ENCODE data around the gene DHRS3. TPM values are rescaled to one million over a fixed set of nuclear protein-coding genes. Genes with fewer than 3 reads are reported as not detected.

DHRS3 gene
- polyA plus RNA-seq, 1 donor: 14.1 TPM

Other genes starting within 250 kb of the DHRS3 start
- 0.13 TPM for gene AADACL4, start 25.9 kb upstream of the DHRS3 start, polyA plus RNA-seq (ENCODE audit: insufficient read length)
- not detected for gene AADACL3, start 97.9 kb upstream of the DHRS3 start, polyA plus RNA-seq (ENCODE audit: insufficient read length)
- gene CFAP107, start 128.0 kb upstream of the DHRS3 start, polyA plus RNA-seq (ENCODE audit: insufficient read length): 0.09 TPM
- not detected for gene PRAMEF12, start 155.5 kb upstream of the DHRS3 start, polyA plus RNA-seq (ENCODE audit: insufficient read length)
- gene PRAMEF1, start 173.2 kb upstream of the DHRS3 start, polyA plus RNA-seq (ENCODE audit: insufficient read length): not detected
- not detected for gene PRAMEF11, start 213.2 kb upstream of the DHRS3 start, polyA plus RNA-seq (ENCODE audit: insufficient read length)
- gene HNRNPCL1, start 230.5 kb upstream of the DHRS3 start, polyA plus RNA-seq (ENCODE audit: insufficient read length): not detected
- not detected for gene PRAMEF2, start 238.9 kb upstream of the DHRS3 start, polyA plus RNA-seq (ENCODE audit: insufficient read length)